ENCODE results near the gene RFX6.

Gene RFX6

DNA sequence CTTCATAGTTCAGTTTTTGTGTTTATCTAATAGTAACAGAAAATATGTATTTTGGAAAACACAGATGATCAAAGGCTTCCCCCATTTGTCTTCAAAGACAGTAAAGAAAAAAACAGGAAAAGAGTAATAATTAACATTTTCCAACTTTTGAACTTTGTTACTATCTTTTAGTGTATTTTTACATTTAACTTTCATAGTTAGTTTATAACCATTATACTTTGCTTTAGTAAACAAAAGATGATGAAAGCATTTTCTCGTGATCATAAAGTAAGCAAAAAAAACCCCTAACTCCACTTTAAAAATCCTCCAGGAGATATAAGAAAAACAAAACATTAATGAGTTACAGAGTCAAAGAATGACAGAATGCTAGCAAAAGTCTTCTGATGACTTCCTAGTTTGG, 34.6 kb upstream of the RFX6 start:
- Mint-ChIP-seq H3K27ac (no peak overlapping the region), H3K4me3 (no peak overlapping the region), H3K4me1 (no peaks in the 10 kb centered on the region), H3K36me3 (ENCODE audit: low read depth) (no peaks in the 10 kb centered on the region), H3K27me3 (ENCODE audit: low read depth, poor library complexity) (peaks cover 3% of the 10 kb centered on the region), H3K9me3 (no peaks in the 10 kb centered on the region)
- DNase-seq = no peak
- TF ChIP-seq, protein P1, sequence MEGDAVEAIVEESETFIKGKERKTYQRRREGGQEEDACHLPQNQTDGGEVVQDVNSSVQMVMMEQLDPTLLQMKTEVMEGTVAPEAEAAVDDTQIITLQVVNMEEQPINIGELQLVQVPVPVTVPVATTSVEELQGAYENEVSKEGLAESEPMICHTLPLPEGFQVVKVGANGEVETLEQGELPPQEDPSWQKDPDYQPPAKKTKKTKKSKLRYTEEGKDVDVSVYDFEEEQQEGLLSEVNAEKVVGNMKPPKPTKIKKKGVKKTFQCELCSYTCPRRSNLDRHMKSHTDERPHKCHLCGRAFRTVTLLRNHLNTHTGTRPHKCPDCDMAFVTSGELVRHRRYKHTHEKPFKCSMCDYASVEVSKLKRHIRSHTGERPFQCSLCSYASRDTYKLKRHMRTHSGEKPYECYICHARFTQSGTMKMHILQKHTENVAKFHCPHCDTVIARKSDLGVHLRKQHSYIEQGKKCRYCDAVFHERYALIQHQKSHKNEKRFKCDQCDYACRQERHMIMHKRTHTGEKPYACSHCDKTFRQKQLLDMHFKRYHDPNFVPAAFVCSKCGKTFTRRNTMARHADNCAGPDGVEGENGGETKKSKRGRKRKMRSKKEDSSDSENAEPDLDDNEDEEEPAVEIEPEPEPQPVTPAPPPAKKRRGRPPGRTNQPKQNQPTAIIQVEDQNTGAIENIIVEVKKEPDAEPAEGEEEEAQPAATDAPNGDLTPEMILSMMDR (IDR thresholded peaks at IDR 0.05) = no peak

DNA sequence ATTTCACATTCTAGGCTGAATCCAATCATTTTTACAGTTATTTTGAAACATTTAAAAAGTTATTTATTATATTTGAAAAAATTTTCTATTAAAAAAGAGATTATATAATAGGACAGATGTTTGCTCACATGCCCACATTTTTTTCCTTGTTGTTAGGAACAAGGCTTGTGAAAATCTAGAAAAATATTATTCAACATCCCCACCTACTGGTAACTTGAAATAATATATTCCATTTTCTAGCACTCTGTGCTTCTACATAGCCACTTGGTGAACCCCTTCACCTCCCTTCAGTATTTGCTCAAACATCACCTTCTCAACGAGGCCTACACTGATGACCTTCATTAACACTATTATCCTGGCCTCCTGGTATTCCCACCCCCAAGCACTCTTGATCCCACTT, 29.8 kb upstream of the RFX6 start:
- no peak overlapping the region for H3K4me3 Mint-ChIP-seq
- H3K27me3 Mint-ChIP-seq (ENCODE audit: low read depth, poor library complexity) = peaks cover 8% of the 10 kb centered on the region
- no peak overlapping the region for H3K27ac Mint-ChIP-seq
- no peak for DNase-seq
- no peaks in the 10 kb centered on the region for H3K36me3 Mint-ChIP-seq (ENCODE audit: low read depth)
- TF ChIP-seq, protein P1 (IDR thresholded peaks at IDR 0.05) = no peak
- no peaks in the 10 kb centered on the region for H3K4me1 Mint-ChIP-seq
- H3K9me3 Mint-ChIP-seq = no peaks in the 10 kb centered on the region

DNA sequence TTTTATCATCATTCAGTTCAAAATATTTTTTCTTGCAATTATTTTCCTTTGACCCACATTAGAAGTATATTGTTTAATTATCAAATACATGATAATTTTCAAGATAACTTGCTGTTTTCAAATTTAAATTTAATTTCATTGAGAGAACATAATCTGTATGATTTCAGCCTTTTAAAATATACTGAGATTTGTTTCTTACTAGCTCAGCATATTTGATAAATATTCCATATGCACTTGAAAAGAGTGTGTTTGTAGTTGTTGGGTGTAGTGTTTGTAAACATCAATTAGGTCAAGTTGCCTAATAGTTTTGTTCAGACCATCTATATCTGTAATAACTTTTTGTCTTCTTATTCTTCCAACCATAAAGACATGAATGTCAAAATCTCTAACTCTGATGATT, 19.0 kb upstream of the RFX6 start:
- no peaks in the 10 kb centered on the region for H3K36me3 Mint-ChIP-seq (ENCODE audit: low read depth)
- H3K4me1 Mint-ChIP-seq = no peaks in the 10 kb centered on the region
- no peak for DNase-seq
- H3K27me3 Mint-ChIP-seq (ENCODE audit: low read depth, poor library complexity) = peaks cover 7% of the 10 kb centered on the region
- peaks cover 60% of the 10 kb centered on the region for H3K9me3 Mint-ChIP-seq
- H3K27ac Mint-ChIP-seq = no peak overlapping the region
- TF ChIP-seq, protein P1 (IDR thresholded peaks at IDR 0.05) = no peak
- no peak overlapping the region for H3K4me3 Mint-ChIP-seq

DNA sequence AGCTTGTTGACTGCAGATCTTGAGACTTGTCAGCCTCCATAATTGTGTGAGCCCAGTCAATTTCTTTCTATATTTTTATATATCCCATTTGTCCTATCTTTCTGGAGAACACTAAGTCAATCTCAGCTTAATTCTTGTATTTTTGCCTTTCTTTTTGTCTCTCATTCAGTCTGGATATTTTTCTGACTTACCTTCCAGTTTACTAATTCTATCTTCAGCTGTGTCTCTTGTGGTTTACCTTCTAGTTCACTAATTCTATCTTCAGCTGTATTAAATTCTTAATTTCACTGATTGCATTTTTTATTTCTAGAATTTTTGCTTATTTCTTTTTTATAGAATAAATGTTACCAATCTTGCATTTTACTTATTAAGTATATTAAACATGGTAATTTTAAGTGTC, 17.8 kb upstream of the RFX6 start:
- Mint-ChIP-seq H3K36me3 (ENCODE audit: low read depth) (no peaks in the 10 kb centered on the region), H3K4me3 (no peak overlapping the region), H3K27me3 (ENCODE audit: low read depth, poor library complexity) (peaks cover 2% of the 10 kb centered on the region), H3K27ac (no peak overlapping the region), H3K9me3 (peaks cover 48% of the 10 kb centered on the region), H3K4me1 (no peaks in the 10 kb centered on the region)
- no peak for DNase-seq
- TF ChIP-seq, protein P1 (IDR thresholded peaks at IDR 0.05) = no peak

DNA sequence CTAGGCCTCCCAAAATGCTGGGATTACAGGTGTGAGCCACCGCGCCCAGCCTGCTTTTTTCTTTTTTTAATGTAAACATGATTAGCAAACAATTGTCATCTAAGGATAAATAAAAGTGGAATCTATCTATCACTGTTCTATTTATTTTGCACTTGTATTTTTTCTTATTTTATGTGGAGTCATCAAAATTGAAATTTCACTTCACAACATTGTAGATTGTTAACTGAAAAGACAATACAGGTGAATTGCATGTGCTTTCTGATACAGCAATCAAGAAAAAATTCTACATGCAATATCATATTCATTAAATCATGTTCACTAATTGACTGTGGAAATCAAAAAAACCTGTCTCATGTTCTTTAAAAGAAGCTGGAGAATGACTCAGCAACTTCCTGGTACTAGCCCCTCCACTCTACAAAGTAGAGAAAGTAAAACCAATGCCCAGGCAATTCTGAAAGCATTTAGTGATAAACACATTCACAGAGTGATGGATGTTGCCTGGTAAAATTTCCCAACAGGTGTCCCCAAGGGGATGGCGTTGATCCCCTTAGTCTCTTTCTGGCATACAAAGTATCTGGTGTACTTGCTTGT, 10.7 kb upstream of the RFX6 start:
- Mint-ChIP-seq H3K36me3 (ENCODE audit: low read depth) (no peaks in the 10 kb centered on the region), H3K4me1 (no peaks in the 10 kb centered on the region), H3K9me3 (no peaks in the 10 kb centered on the region), H3K4me3 (no peak overlapping the region), H3K27ac (no peak overlapping the region), H3K27me3 (ENCODE audit: low read depth, poor library complexity) (peaks cover 2% of the 10 kb centered on the region)
- no peak for DNase-seq
- TF ChIP-seq, protein P1 (IDR thresholded peaks at IDR 0.05) = no peak

DNA sequence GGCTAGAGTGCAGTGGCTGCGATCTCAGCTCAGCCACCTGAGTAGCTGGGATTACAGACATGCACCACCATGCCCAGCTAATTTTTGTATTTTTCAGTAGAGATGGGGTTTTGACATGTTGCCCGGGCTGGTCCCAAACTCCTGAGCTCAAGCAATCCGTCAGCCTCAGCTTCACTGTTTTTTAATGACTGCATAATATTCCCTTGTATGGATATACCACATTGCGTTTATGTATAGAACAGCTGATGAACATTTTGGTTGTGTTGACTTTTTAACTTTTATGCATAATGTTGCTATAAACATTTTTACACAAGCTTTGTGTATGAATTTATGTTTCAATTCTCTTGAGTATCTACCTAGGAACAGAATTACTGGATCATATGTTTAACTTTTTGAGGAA, 4.3 kb upstream of the RFX6 start:
- H3K9me3 Mint-ChIP-seq = peaks cover 14% of the 10 kb centered on the region
- TF ChIP-seq, protein P1 (IDR thresholded peaks at IDR 0.05) = no peak
- H3K27me3 Mint-ChIP-seq (ENCODE audit: low read depth, poor library complexity) = peaks cover 58% of the 10 kb centered on the region
- H3K4me3 Mint-ChIP-seq = no peak overlapping the region
- no peaks in the 10 kb centered on the region for H3K36me3 Mint-ChIP-seq (ENCODE audit: low read depth)
- no peak for DNase-seq
- H3K4me1 Mint-ChIP-seq = peaks cover 17% of the 10 kb centered on the region
- no peak overlapping the region for H3K27ac Mint-ChIP-seq
